IgD-negative memory B cell (primary cell): Measurements from ENCODE around the gene SEC61A1. TPM values are rescaled to one million over a fixed set of nuclear protein-coding genes. Genes with fewer than 3 reads are reported as not detected.

ENCODE experiments used
- H3K27ac Mint-ChIP-seq, 3 donors: one replicate each; pipeline ENCODE4 v1.8.0; 2020 to 2022; ENCODE audit warnings: mild to moderate bottlenecking in 3 of 3, mixed read lengths in 3 of 3, moderate library complexity in 1 of 3
- H3K27me3 Mint-ChIP-seq: one replicate; pipeline ENCODE4 v1.8.0; 2021; ENCODE audit warnings: mixed read lengths
- H3K36me3 Mint-ChIP-seq: one replicate; pipeline ENCODE4 v1.8.0; 2020; ENCODE audit warnings: mild to moderate bottlenecking, mixed read lengths
- H3K4me1 Mint-ChIP-seq, 3 donors: one replicate each; pipeline ENCODE4 v1.8.0; 2020 to 2022; ENCODE audit warnings: mixed read lengths in 3 of 3, mild to moderate bottlenecking in 1 of 3
- H3K4me3 Mint-ChIP-seq, 4 donors: one replicate each; pipeline ENCODE4 v1.8.0; 2020 to 2022; ENCODE audit warnings: mild to moderate bottlenecking in 4 of 4, mixed read lengths in 4 of 4, moderate library complexity in 3 of 4
- H3K9me3 Mint-ChIP-seq, 3 donors: one replicate each; pipeline ENCODE4 v1.8.0; 2020 to 2021; ENCODE audit warnings: mixed read lengths in 3 of 3, mild to moderate bottlenecking in 1 of 3
- polyA plus RNA-seq: library from polyadenylated mRNA; unstranded; fragments of 300-500 nt; fragmentation: Illumina TruSeq; gene quantifications from one replicate; pipeline ENCODE4 v1.2.3, GENCODE V29; 2021

The SEC61A1 gene
- polyA plus RNA-seq, 1 donor from 2014 or later = 79.2 TPM

DNA sequence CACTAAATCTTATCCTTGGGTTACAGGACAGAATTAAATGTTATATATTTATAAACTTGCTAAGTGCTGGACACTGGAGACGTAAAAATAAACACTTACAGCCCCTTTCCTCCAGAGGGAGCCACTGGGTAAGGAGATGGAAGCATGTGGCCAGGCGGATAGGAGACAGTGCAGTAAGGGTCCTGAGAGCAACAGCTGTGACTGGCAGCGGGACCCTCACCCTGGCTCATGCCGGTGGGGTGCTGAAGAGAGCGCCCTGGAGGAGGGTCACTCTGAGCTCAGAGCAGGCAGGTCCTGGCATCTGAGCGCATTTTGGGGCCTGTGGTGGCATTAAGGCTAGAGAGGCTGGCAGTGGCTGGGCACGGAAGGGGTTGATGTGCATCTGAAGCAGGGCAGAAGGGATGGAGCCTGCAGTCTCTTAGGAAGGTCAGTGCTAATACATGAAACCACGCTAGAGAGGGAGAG lies 16.0 kb downstream of the SEC61A1 start:
- Mint-ChIP-seq H3K4me3 (no peak overlapping the region), H3K27ac (peak overlapping the region in 1 of 3 donors; percentile 5), H3K9me3 (no peaks in the 10 kb centered on the region), H3K4me1 (peaks cover 0 to 4% (median 0%) of the 10 kb centered on the region in 3 donors), H3K36me3 (peaks cover 10% of the 10 kb centered on the region), H3K27me3 (no peaks in the 10 kb centered on the region)

DNA sequence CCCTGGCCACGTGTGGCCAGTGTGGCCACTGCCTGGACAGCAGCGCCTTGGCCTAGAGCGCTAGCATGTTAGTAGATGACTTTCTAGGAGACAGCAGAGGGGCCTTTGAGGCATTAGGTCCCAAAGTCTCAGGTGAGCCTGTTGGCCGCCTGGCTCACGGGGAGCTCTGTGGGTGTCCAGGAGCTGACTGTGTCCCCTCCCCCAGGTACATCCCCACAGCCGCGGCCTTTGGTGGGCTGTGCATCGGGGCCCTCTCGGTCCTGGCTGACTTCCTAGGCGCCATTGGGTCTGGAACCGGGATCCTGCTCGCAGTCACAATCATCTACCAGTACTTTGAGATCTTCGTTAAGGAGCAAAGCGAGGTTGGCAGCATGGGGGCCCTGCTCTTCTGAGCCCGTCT lies 17.0 kb downstream of the SEC61A1 start:
- Mint-ChIP-seq H3K9me3 (no peaks in the 10 kb centered on the region), H3K4me1 (peaks cover 0 to 4% (median 0%) of the 10 kb centered on the region in 3 donors), H3K27ac (no peak overlapping the region), H3K27me3 (no peaks in the 10 kb centered on the region), H3K4me3 (no peak overlapping the region), H3K36me3 (peaks cover 10% of the 10 kb centered on the region)

DNA sequence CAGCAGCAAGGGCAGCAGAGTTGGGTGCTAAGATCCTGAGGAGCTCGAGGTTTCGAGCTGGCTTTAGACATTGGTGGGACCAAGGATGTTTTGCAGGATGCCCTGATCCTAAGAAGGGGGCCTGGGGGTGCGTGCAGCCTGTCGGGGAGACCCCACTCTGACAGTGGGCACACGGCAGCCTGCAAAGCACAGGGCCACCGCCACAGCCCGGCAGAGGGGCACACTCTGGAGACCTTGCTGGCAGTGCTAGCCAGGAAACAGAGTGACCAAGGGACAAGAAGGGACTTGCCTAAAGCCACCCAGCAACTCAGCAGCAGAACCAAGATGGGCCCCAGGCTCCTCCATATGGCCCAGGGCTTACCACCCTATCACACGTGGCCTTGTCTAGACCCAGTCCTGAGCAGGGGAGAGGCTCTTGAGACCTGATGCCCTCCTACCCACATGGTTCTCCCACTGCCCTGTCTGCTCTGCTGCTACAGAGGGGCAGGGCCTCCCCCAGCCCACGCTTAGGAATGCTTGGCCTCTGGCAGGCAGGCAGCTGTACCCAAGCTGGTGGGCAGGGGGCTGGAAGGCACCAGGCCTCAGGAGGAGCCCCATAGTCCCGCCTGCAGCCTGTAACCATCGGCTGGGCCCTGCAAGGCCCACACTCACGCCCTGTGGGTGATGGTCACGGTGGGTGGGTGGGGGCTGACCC lies 18.8 kb downstream of the SEC61A1 start:
- Mint-ChIP-seq H3K27me3 (no peaks in the 10 kb centered on the region), H3K36me3 (peaks cover 2% of the 10 kb centered on the region), H3K27ac (no peak overlapping the region), H3K9me3 (no peaks in the 10 kb centered on the region), H3K4me3 (no peak overlapping the region), H3K4me1 (peaks cover 0 to 5% (median 2%) of the 10 kb centered on the region in 3 donors)

DNA sequence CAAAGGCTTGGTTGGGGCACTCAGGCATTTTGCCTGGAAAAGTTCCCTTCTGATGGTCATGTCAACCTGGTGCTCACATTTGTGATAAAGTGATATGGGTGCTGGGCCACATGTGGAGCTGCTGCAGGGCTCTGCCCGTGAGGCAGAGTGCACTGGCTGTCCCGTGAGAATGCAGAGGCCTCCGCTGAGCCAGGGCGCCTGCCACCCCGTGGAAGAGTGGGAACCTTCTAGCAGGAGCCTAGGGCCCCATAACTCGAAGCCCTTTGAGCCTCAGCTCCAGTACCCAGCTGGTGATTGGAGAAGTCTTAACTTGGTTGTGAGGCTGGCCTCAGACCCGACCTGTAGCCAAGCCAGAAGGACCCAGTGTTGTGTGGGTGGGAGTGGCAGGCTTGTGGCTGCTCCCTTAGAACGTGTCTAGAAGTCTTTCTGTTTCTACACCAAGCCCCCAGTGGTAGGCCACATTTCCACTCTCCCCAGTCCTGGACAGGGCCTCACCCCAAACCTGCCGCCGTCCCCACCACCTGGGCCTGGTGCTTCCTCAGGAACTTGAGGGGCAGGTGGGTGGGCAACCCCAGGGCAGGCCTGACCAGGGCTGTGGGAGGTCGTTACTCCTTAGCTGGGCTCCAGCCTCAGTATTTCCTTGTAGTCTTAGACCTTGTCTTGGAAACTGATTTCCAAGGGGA lies 19.7 kb downstream of the SEC61A1 start:
- Mint-ChIP-seq H3K27ac (no peak overlapping the region), H3K27me3 (no peaks in the 10 kb centered on the region), H3K4me1 (peaks cover 0 to 5% (median 2%) of the 10 kb centered on the region in 3 donors), H3K36me3 (peaks cover 2% of the 10 kb centered on the region), H3K9me3 (no peaks in the 10 kb centered on the region), H3K4me3 (no peak overlapping the region)

DNA sequence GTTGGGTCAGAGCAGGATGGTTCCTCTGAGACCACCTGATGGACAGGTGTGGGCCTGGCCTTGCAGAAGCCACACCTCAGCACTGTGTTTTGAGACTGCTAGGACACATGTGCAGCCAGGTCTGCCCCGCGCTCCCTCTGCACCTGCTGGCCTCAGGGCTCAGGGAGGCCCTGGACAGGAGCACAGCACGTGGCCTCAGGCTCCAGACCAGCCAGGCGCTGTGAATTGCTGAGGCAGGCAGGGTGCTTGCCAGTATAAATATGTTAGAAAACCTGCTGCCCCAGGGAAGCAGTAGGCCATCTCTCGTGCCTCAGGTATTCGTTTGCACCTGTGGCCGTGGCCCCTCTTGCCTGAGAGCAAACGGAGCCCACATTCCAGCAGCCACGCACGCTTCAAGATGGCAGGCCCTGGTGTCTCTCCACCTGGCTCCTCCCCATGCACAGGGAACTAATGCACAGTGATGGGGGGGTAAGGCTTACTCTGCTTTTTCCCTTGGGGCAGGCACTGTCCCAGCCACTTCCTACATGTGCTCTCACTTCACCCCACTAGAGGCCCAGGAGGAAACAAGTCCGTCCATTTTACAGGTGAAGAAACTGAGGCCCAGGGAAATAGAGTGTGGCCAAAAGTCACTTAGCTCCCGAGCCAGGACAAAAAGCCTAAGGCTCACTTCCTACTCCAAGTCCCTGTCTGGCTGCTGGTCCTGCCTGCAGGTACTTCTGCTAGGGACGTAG lies 20.4 kb downstream of the SEC61A1 start:
- Mint-ChIP-seq H3K4me1 (peaks cover 0 to 8% (median 2%) of the 10 kb centered on the region in 3 donors), H3K36me3 (peaks cover 2% of the 10 kb centered on the region), H3K27ac (no peak overlapping the region), H3K27me3 (no peaks in the 10 kb centered on the region), H3K4me3 (peak overlapping the region in 1 of 4 donors; percentile 41), H3K9me3 (no peaks in the 10 kb centered on the region)

DNA sequence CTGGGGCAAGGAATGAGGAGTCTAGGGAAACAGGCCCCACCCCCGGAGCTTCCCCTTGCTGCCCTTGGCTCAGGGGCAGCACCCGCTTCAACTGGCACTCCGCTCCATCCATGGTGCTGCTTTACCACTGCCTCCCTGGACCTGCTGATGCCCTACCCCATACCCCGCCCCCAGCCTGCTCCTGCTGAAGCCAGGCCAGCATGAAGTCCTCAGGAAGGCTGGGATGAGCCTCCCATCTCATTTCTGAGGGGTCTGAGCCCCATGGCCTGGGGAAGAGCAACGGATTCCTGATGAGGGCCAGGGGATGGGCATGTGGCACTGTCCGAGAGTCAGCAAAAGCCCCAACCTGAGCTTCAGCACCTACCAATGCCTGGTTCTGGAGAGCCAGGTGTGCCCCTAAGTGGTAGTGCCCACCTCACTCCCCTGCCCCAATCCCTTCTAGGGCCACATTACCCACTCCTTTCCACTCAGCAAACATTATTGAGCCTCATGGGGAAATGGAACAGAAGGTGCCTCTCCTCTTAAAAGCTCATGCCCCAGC lies 21.0 kb downstream of the SEC61A1 start:
- Mint-ChIP-seq H3K4me3 (peak overlapping the region in 1 of 4 donors; percentile 44), H3K36me3 (peaks cover 2% of the 10 kb centered on the region), H3K9me3 (no peaks in the 10 kb centered on the region), H3K4me1 (peaks cover 0 to 8% (median 2%) of the 10 kb centered on the region in 3 donors), H3K27ac (peak overlapping the region in 2 of 3 donors; percentile 55 to 85), H3K27me3 (no peaks in the 10 kb centered on the region)

DNA sequence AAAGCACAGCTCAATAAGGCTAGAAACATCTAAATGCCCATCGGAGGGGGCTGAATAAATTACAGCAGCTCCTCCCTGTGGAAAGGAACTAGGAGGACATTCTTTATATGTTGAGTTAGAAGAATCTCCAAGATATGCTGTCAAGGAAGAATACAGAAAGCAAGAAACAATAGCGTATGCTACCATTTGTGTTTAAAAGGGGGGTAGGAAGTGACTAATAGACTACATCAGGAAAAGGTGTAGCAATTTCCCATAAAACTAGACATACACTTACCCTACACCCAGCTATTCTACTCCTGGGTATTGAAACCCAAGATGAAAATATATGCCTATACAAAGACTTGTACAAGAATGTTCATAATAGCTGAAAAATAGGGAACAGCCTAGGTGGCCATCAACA lies 21.6 kb downstream of the SEC61A1 start:
- peaks cover 0 to 8% (median 2%) of the 10 kb centered on the region in 3 donors for H3K4me1 Mint-ChIP-seq
- peak overlapping the region in 2 of 3 donors; percentile 55 to 85 for H3K27ac Mint-ChIP-seq
- peak overlapping the region in 1 of 4 donors; percentile 44 for H3K4me3 Mint-ChIP-seq
- H3K27me3 Mint-ChIP-seq = no peaks in the 10 kb centered on the region
- no peaks in the 10 kb centered on the region for H3K9me3 Mint-ChIP-seq
- H3K36me3 Mint-ChIP-seq = peaks cover 2% of the 10 kb centered on the region

DNA sequence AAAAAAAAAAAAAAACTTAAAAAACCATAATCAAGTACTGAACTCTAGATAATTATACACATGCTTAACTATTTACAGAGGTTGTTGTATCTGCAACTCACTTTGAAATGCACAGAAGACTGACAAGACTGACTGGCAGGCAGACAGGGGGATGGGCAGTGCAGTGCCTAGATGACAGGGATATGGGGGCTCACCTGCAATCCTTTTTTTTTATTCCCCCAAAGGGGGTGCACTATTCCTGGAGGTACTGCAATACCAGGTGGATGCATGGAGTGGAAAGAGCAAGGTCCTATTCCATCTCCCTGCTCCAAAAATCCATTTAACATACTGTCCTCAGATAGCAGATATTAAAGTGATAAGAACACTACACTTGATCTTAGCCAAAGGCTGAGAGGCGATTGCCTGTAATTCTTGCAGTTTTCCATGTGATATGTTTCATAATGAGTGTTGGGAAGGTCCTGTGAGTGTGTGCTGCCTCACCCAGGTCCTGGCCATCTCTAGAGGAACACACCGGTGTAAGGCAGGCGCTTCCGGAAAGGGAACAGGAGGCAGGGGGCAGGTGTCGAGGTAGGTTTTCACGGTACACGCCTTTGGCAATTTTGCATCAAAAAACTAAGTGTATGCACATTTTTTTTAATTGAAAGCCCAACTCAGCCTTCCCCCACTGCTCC lies 22.7 kb downstream of the SEC61A1 start:
- Mint-ChIP-seq H3K4me3 (peak overlapping the region; percentile 44 to 81 (median 64)), H3K4me1 (peaks cover 0 to 8% (median 2%) of the 10 kb centered on the region in 3 donors)

DNA sequence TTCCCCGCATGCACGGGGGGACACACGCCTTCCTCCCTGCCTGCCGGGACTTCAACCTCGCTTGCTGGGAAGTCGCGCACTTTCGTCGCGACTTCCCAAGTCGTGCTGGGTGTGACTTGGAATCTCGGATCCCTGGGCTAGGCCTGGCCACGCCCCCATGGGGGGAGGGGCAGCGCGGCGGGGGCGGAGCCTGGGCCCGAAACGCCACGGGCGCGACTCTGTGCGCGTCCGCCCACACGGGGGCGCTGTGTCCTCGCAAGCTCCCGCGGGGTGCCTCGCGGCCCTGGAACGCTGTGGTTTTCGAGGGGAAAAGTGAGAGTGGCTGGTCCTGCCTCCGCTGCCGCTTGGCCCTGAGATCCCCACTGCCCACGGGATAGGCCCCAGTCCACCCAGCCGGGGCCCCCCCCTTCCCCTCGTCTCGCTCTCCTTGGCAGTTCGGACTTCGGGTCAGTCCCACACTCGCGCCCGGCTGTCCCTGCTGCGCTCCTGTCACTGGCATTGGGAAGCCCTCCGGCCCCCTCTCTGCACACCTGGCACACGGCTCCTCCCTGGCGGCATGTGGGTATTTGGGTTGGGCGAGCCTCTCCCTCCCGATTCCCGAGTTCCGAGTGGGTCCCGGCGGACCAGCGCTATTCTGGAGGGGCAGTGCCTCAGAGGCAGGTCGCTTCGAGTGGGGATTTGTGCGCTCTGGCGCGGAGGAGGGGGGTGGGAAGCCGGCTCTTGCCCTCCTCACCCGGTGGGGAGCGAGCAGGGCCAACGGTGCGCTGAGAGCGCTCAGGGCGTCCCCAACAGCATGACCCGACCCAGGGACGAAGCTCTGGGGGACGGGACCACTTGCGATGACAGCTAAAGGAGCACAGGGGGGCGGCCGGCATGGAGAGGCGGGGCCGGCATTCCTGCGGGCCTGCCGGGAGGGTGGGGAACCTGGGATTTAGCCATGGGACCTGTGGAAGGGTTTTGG lies 23.6 kb downstream of the SEC61A1 start:
- Mint-ChIP-seq H3K4me1 (peaks cover 0 to 8% (median 2%) of the 10 kb centered on the region in 3 donors), H3K4me3 (peak overlapping the region; percentile 44 to 90 (median 82)), H3K36me3 (no peaks in the 10 kb centered on the region), H3K27me3 (no peaks in the 10 kb centered on the region), H3K9me3 (no peaks in the 10 kb centered on the region), H3K27ac (peak overlapping the region; percentile 39 to 84 (median 82))

More for the DNA sequence above, 22.7 kb downstream of the SEC61A1 start:
- Mint-ChIP-seq H3K9me3 (no peaks in the 10 kb centered on the region), H3K27ac (peak overlapping the region; percentile 39 to 82 (median 71)), H3K27me3 (no peaks in the 10 kb centered on the region), H3K36me3 (peaks cover 2% of the 10 kb centered on the region)

DNA sequence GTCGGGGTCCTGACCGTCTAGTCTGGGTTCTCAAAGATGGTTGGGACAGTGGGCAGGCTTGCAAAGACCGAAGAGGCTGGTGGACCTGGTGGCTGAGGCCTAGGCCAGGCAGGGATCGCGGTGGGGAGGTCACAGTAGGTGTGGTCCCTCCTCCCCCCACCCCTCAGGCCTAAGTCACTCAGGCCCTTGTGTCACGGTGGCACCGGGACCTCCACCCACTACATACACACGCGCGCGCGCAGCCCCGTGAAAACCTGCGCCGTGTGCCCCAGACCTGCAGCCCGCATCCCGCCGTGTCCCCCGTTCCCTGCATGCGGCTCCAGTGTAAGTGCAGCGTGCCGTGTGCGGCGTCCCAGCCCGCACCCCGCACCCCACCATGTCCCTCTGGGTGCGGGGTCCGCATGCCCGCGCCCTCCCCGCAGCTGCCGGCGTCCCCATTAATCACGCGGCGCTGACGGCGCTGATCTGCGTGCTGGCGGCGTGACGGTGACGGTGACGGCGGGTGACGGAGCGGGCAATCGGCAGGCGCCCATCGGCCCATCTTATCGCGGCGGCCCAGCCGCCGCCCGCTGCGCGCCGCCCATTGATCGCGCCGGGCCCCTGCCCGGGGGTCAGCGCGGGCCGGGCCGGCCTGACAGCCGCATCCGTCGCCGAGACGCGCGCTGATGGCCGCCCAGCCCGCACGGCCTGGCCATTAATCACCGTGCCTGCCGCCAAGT lies 24.4 kb downstream of the SEC61A1 start:
- Mint-ChIP-seq H3K4me1 (peaks cover 0 to 8% (median 2%) of the 10 kb centered on the region in 3 donors), H3K27me3 (no peaks in the 10 kb centered on the region), H3K27ac (peak overlapping the region in 2 of 3 donors; percentile 39 to 72), H3K4me3 (peak overlapping the region; percentile 44 to 90 (median 82)), H3K9me3 (no peaks in the 10 kb centered on the region), H3K36me3 (no peaks in the 10 kb centered on the region)

DNA sequence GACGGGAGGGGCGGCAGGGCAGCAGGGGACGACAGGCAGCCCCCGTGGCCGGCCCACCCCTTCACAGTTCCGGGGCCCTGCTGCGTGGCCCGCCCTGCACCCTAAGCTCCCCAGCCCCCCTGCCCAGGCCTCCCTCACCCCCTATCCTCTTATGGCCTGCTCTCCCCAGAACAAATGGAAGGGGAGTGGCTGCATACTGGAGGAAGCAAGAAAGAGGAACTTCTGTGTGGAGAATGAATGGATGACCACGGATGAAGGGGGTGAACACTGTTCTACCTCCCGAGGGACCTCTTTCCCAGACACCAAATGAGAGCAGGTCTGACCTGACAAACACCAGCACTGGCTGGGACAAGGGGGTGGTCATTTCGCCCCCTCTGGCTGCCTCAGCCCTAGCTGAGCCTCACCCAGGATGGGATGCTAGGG lies 25.0 kb downstream of the SEC61A1 start:
- no peaks in the 10 kb centered on the region for H3K9me3 Mint-ChIP-seq
- H3K4me1 Mint-ChIP-seq = peaks cover 0 to 8% (median 2%) of the 10 kb centered on the region in 3 donors
- H3K27me3 Mint-ChIP-seq = no peaks in the 10 kb centered on the region
- H3K36me3 Mint-ChIP-seq = no peaks in the 10 kb centered on the region
- peak overlapping the region; percentile 59 to 72 (median 67) for H3K27ac Mint-ChIP-seq
- H3K4me3 Mint-ChIP-seq = peak overlapping the region; percentile 44 to 87 (median 80)

DNA sequence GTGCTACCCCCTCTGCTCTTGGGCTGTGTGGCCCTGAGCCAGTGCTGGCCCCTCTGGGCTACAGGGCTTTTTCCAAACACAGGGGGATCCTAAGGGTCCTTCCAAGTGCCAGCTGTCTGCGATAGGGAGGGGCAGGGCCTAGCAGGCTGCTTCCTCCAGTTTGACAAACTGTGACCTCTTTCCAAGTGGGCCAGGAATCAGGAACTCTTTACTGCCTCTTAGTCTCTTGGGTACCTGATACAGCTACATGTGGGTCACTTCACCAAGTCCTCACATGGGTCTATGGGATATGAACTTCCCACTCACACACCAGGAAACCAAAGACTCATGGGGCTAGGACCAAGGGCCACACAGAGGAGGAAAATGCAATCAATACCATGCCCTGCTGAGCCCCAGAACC lies 25.4 kb downstream of the SEC61A1 start:
- peak overlapping the region; percentile 44 to 87 (median 66) for H3K4me3 Mint-ChIP-seq
- H3K27ac Mint-ChIP-seq = peak overlapping the region in 2 of 3 donors; percentile 59 to 72
- no peaks in the 10 kb centered on the region for H3K9me3 Mint-ChIP-seq
- H3K36me3 Mint-ChIP-seq = peaks cover under 1% of the 10 kb centered on the region
- H3K27me3 Mint-ChIP-seq = no peaks in the 10 kb centered on the region
- H3K4me1 Mint-ChIP-seq = peaks cover 0 to 8% (median 2%) of the 10 kb centered on the region in 3 donors

DNA sequence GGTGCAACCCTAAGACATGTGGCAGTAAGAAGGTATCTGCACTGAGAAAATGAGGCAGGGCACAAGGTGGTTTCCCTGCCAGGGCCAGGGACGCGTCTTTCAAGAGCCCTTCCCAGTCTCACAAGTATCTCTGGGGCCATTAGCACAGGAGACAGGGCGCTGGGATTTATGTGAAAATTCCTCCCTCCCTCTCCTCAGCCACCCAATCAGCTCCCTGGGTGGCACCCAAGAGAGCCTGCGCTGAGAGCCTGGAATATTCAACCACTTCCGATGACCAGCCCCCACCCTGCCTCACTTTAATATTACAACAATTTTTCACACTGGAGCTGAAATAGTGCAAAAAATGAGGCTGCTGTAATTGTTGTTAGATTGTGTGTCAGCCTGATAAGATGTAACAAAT lies 26.1 kb downstream of the SEC61A1 start:
- no peaks in the 10 kb centered on the region for H3K9me3 Mint-ChIP-seq
- H3K4me1 Mint-ChIP-seq = peaks cover 0 to 5% (median 2%) of the 10 kb centered on the region in 3 donors
- no peak overlapping the region for H3K27ac Mint-ChIP-seq
- peak overlapping the region; percentile 39 to 67 (median 54) for H3K4me3 Mint-ChIP-seq
- peaks cover 4% of the 10 kb centered on the region for H3K36me3 Mint-ChIP-seq
- no peaks in the 10 kb centered on the region for H3K27me3 Mint-ChIP-seq
